H1 (cell line): ENCODE measurements around the gene HDAC10. TPM values are rescaled to one million over a fixed set of nuclear protein-coding genes. Genes with fewer than 3 reads are reported as not detected.

Experiments used
- CTCF ChIA-PET: fragments of 300-600 bp; sonication (Branson Sonifier 250); formaldehyde crosslinking; loops from one replicate; lab custom pipeline; 2021; ENCODE audit not compliant: partially characterized antibody; lab: Charles Lee
- POLR2A ChIA-PET: fragments of 300-600 bp; sonication (Branson Sonifier 250); formaldehyde crosslinking; loops from one replicate; lab custom pipeline; 2021; ENCODE audit warnings: inconsistent platforms; ENCODE audit not compliant: partially characterized antibody; lab: Charles Lee
- DNase-seq, 2 experiments: peaks; one replicate each; pipeline versions ENCODE4 v3.0.0 to v3.0.0-alpha.2; 2010 to 2022; ENCODE audit warnings: low spot score in 2 of 2, low read depth in 1 of 2, mixed read lengths in 1 of 2
- FAIRE-seq: peaks from 2 replicates; lab custom pipeline; 2011; peaks lifted over from hg19 to GRCh38; lab: Jason Lieb, UNC
- H2AFZ ChIP-seq: 2 replicates; pipeline ENCODE4 v1.8.1; 2012; ENCODE audit warnings: low read length, inconsistent platforms
- H2AK5ac ChIP-seq: 2 replicates; pipeline ENCODE4 v1.6.1; 2013; ENCODE audit warnings: low read depth, low read length
- H2BK120ac ChIP-seq: replicated peaks from 2 replicates; pipeline ENCODE3; 2013; ENCODE audit warnings: low read depth, low read length, inconsistent platforms
- H2BK12ac ChIP-seq: 2 replicates; pipeline ENCODE4 v1.6.1; 2013; ENCODE audit warnings: low read depth, low read length
- H2BK15ac ChIP-seq: 2 replicates; pipeline ENCODE4 v1.6.1; 2013; ENCODE audit warnings: low read length
- H2BK20ac ChIP-seq: 2 replicates; pipeline ENCODE4 v1.6.1; 2013; ENCODE audit warnings: low read length
- H2BK5ac ChIP-seq: 2 replicates; pipeline ENCODE4 v1.6.1; 2013; ENCODE audit warnings: low read depth, low read length
- H3K14ac ChIP-seq: 2 replicates; pipeline ENCODE4 v1.6.1; 2013; ENCODE audit warnings: inconsistent platforms; ENCODE audit not compliant: insufficient read length
- H3K18ac ChIP-seq: 2 replicates; pipeline ENCODE4 v1.6.1; 2013; ENCODE audit warnings: low read length; ENCODE audit errors: extremely low read depth
- H3K23ac ChIP-seq: 2 replicates; pipeline ENCODE4 v1.6.1; 2013; ENCODE audit warnings: inconsistent platforms; ENCODE audit not compliant: insufficient read length
- H3K23me2 ChIP-seq: 2 replicates; pipeline ENCODE4 v1.6.1; 2013; ENCODE audit warnings: low read depth, low read length
- H3K27ac ChIP-seq: 2 replicates; pipeline ENCODE4 v1.6.1; 2011; ENCODE audit warnings: low read depth, low read length, inconsistent platforms
- H3K27me3 ChIP-seq, 4 experiments: replicated peaks in 1 of 4; 1 replicate in 1 of 4; 2 replicates in 3 of 4; pipeline versions ENCODE4 v1.6.1 to v1.8.1; 2011 to 2013; ENCODE audit warnings: low read length in 3 of 4, mild to moderate bottlenecking in 3 of 4, inconsistent platforms in 2 of 4, mixed read lengths in 2 of 4, moderate library complexity in 1 of 4; ENCODE audit not compliant: control insufficient read depth in 3 of 4, insufficient read depth in 3 of 4; ENCODE audit errors: extremely low read depth in 1 of 4
- H3K36me3 ChIP-seq, 4 experiments: 2 replicates each; pipeline versions ENCODE4 v1.6.1 to v1.8.1; 2011 to 2013; ENCODE audit warnings: mild to moderate bottlenecking in 4 of 4, low read length in 3 of 4, moderate library complexity in 2 of 4, control low read depth in 1 of 4, inconsistent platforms in 1 of 4; ENCODE audit not compliant: insufficient read depth in 4 of 4, control insufficient read depth in 2 of 4
- H3K4ac ChIP-seq: replicated peaks from 2 replicates; pipeline ENCODE3; 2013; ENCODE audit warnings: low read length, low read depth, mixed read lengths, inconsistent platforms; ENCODE audit not compliant: insufficient read length
- H3K4me1 ChIP-seq, 4 experiments: replicated peaks in 1 of 4; 1 replicate in 1 of 4; 2 replicates in 3 of 4; pipeline versions ENCODE4 v1.6.1 to v1.8.1; 2011 to 2013; ENCODE audit warnings: low read length in 3 of 4, inconsistent platforms in 2 of 4, mixed read lengths in 1 of 4; ENCODE audit not compliant: insufficient read depth in 4 of 4, control insufficient read depth in 3 of 4
- H3K4me2 ChIP-seq, 2 experiments: 2 replicates each; pipeline versions ENCODE4 v1.6.1 to v1.8.1; 2011 to 2013; ENCODE audit warnings: low read depth in 2 of 2, low read length in 2 of 2, control low read depth in 1 of 2, inconsistent platforms in 1 of 2, mild to moderate bottlenecking in 1 of 2; ENCODE audit not compliant: insufficient read depth in 1 of 2
- H3K4me3 ChIP-seq, 4 experiments: fragments of 200-600, 300-600 bp in 1 of 4; sonication (generic), shearing (Covaris generic), sonication (Bioruptor Twin) in 1 of 4; 2 replicates each; pipeline versions ENCODE4 v1.5.1 to v1.8.1; 2011 to 2016; ENCODE audit warnings: low read length in 4 of 4, low read depth in 3 of 4, control low read depth in 2 of 4, inconsistent platforms in 2 of 4, mild to moderate bottlenecking in 2 of 4, mixed read lengths in 1 of 4, moderate library complexity in 1 of 4; ENCODE audit not compliant: insufficient read depth in 2 of 4; ENCODE audit errors: extremely low read depth in 1 of 4
- H3K56ac ChIP-seq: replicated peaks from 2 replicates; pipeline ENCODE3; 2013; ENCODE audit warnings: low read depth, mild to moderate bottlenecking, mixed read lengths, low read length, inconsistent platforms; ENCODE audit not compliant: insufficient read length
- H3K79me1 ChIP-seq: 2 replicates; pipeline ENCODE4 v1.6.1; 2013; ENCODE audit warnings: low read depth, low read length, control low read depth
- H3K79me2 ChIP-seq, 2 experiments: 2 replicates each; pipeline versions ENCODE4 v1.6.1 to v1.8.1; 2012 to 2013; ENCODE audit warnings: low read length in 2 of 2, mild to moderate bottlenecking in 2 of 2, inconsistent platforms in 1 of 2; ENCODE audit not compliant: insufficient read depth in 2 of 2, control insufficient read depth in 1 of 2
- H3K9ac ChIP-seq, 4 experiments: replicated peaks in 1 of 4; 1 replicate in 1 of 4; 2 replicates in 3 of 4; pipeline versions ENCODE4 v1.6.1 to v1.8.1; 2011 to 2013; ENCODE audit warnings: low read depth in 3 of 4, low read length in 3 of 4, control low read depth in 2 of 4, mild to moderate bottlenecking in 2 of 4, moderate library complexity in 2 of 4, inconsistent platforms in 1 of 4; ENCODE audit errors: extremely low read depth in 1 of 4
- H3K9me3 ChIP-seq, 2 experiments: 2 replicates each; pipeline versions ENCODE4 v1.6.1 to v1.8.1; 2012 to 2013; ENCODE audit warnings: mild to moderate bottlenecking in 2 of 2, moderate library complexity in 2 of 2, control low read depth in 1 of 2, inconsistent platforms in 1 of 2, low read depth in 1 of 2, low read length in 1 of 2, mixed read lengths in 1 of 2; ENCODE audit not compliant: insufficient read depth in 2 of 2
- H4K20me1 ChIP-seq, 2 experiments: replicated peaks in 1 of 2; 2 replicates each; pipeline versions ENCODE3 to v1.8.1; 2011 to 2013; ENCODE audit warnings: inconsistent platforms in 2 of 2, low read length in 2 of 2, mild to moderate bottlenecking in 1 of 2; ENCODE audit not compliant: insufficient read depth in 2 of 2, control insufficient read depth in 1 of 2
- H4K5ac ChIP-seq: 2 replicates; pipeline ENCODE4 v1.6.1; 2013; ENCODE audit warnings: low read length, low read depth, mixed read lengths, inconsistent platforms; ENCODE audit not compliant: insufficient read length
- H4K8ac ChIP-seq: 2 replicates; pipeline ENCODE4 v1.8.0; 2013; ENCODE audit warnings: mild to moderate bottlenecking, moderate library complexity, low read length, inconsistent platforms; ENCODE audit not compliant: insufficient read depth; ENCODE audit errors: extremely low read depth
- H4K91ac ChIP-seq: replicated peaks from 2 replicates; pipeline ENCODE3; 2013; ENCODE audit warnings: low read length, mixed read lengths, inconsistent platforms; ENCODE audit not compliant: insufficient read length
- CEBPB ChIP-seq: IDR thresholded peaks from 2 replicates; pipeline ENCODE4 v1.6.1; 2012; ENCODE audit warnings: low read depth, low read length
- HDAC6 ChIP-seq: IDR thresholded peaks from one replicate; pipeline ENCODE4 v1.7.1; 2012; ENCODE audit warnings: low read depth, mild to moderate bottlenecking, inconsistent platforms, low read length, moderate library complexity
- KDM4A ChIP-seq: IDR thresholded peaks from one replicate; pipeline ENCODE4 v1.7.1; 2012; ENCODE audit warnings: low read depth, mild to moderate bottlenecking, moderate library complexity, low read length, inconsistent platforms; ENCODE audit not compliant: severe bottlenecking
- NRF1 ChIP-seq: IDR thresholded peaks from 2 replicates; pipeline ENCODE4 v1.6.1; 2011; ENCODE audit warnings: mild to moderate bottlenecking, low read depth, low read length, improper control_type of control experiment
- YY1 ChIP-seq: IDR thresholded peaks from 2 replicates; pipeline ENCODE4 v1.6.1; 2011; ENCODE audit warnings: low read depth, mild to moderate bottlenecking, low read length
- WGBS, 2 experiments: shearing (Covaris generic) in 1 of 2; methylation state at CpG; one replicate each; pipeline versions ENCODE4 v1.1.6 to v1.1.7; 2013 to 2015; ENCODE audit warnings: low lambda C conversion rate in 2 of 2, mixed read lengths in 2 of 2, inconsistent platforms in 1 of 2, low coverage in 1 of 2, missing lambda C conversion rate in 1 of 2; ENCODE audit not compliant: insufficient replicate concordance in 2 of 2, insufficient coverage in 1 of 2, insufficient read length in 1 of 2; ENCODE audit errors: extremely low coverage in 1 of 2, missing lambda C conversion rate in 1 of 2; 5-methylcytosine and 5-hydroxymethylcytosine counted together
- polyA plus RNA-seq, 7 experiments: library from polyadenylated mRNA; depleted of rRNA in 3 of 7; stranded (reverse) in 5 of 7; unstranded in 2 of 7; fragments of >200 nt in 5 of 7; fragments of 200-250 nt in 2 of 7; gene quantifications; 1 replicate in 5 of 7; 2 replicates in 1 of 7; 4 replicates in 1 of 7; pipeline versions ENCODE4 v1.2.1 to v1.2.3, GENCODE V29; 2011 to 2013; ENCODE audit warnings: missing spikeins in 2 of 7, mixed read lengths in 2 of 7
- total RNA-seq: library from RNA; stranded (reverse); fragmentation: NEBNext Ultra II Directional; extraction: Animal tissue kit (Norgen Biotek cat#: 25700); gene quantifications from 2 replicates; pipeline ENCODE4 v1.2.1, GENCODE V29; 2021
- TF ChIP-seq, protein P1 (sequence below): IDR thresholded peaks from 2 replicates; pipeline ENCODE4 v1.6.1; 2012; ENCODE audit warnings: low read length, inconsistent platforms

Gene HDAC10
- total and polyA plus RNA-seq, 2 of the 8 experiments (the other 6 are each of a cell fraction or from before 2014, with no cell fraction given): 11.2 to 26.4 TPM

DNA sequence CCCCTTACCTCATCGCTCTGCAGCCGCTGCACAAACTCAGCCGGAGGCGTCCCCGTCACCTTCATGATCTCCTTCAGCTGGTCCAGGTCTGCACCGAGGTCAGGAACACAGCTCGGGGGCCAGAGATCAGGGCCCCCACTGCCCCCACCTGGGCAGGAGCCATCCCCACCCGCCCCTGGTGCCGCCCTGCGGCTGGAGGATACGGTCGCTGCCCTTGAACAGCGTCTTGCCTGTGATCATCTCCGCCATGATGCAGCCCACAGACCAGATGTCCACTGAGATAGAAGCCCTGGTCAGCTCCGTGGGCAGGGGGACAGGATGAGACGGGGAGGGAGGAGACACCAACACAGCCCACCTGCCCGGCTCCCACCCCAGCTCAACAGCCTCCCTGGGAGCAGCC lies 4.5 kb upstream of the HDAC10 start:
- Histone ChIP-seq H3K9me3 (no peaks in the 10 kb centered on the region), H3K79me2 (no peaks in the 10 kb centered on the region), H3K36me3 (no peaks in the 10 kb centered on the region), H3K79me1 (no peaks in the 10 kb centered on the region), H2AFZ (no peak overlapping the region), H3K27ac (no peak overlapping the region), H3K23me2 (peaks cover 9% of the 10 kb centered on the region; the same call in 1 of the 2 replicates), H4K20me1 (peaks cover 5 to 12% of the 10 kb centered on the region in 2 experiments), H3K18ac (no peak overlapping the region), H3K56ac (no peak overlapping the region), H2AK5ac (no peak overlapping the region), H2BK15ac (no peak overlapping the region), H2BK5ac (no peak overlapping the region), H3K4me3 (no peak overlapping the region), H3K9ac (no peak overlapping the region), H4K91ac (no peak overlapping the region), H2BK12ac (no peak overlapping the region), H3K4me2 (no peak overlapping the region), H3K27me3 (peaks cover 1 to 7% (median 6%) of the 10 kb centered on the region in 4 experiments; a peak in 6 of 7 replicates), H4K8ac (no peak overlapping the region), H2BK120ac (no peak overlapping the region), H3K14ac (no peak overlapping the region), H3K23ac (no peak overlapping the region), H2BK20ac (no peak overlapping the region), H4K5ac (no peak overlapping the region), H3K4me1 (peaks cover 0 to 4% (median 3%) of the 10 kb centered on the region in 4 experiments; a peak in 4 of 7 replicates), H3K4ac (no peak overlapping the region)
- 92% methylated on average over 16 of the region's 17 CpGs; no CpG with 5 or more reads in 1 of the 2 experiments for WGBS, 2 experiments
- POLR2A ChIA-PET: interaction anchor here (1.1 kb wide), 1 partner anchor 63 kb away, joined by 3 read pairs; no protein-coding TSS in a partner anchor
- CTCF ChIA-PET: interaction anchor here (1.3 to 1.4 kb wide), 2 partner anchors 85 to 86 kb away, joined by 3 to 7 read pairs; no protein-coding TSS in a partner anchor
- DNase-seq (no peak), FAIRE-seq (no peak)
- no peak for TF ChIP-seq NRF1
- no peak for TF ChIP-seq YY1
- no peak for TF ChIP-seq CEBPB
- TF ChIP-seq HDAC6: no peak
- no peak for TF ChIP-seq KDM4A
- TF ChIP-seq, protein P1, sequence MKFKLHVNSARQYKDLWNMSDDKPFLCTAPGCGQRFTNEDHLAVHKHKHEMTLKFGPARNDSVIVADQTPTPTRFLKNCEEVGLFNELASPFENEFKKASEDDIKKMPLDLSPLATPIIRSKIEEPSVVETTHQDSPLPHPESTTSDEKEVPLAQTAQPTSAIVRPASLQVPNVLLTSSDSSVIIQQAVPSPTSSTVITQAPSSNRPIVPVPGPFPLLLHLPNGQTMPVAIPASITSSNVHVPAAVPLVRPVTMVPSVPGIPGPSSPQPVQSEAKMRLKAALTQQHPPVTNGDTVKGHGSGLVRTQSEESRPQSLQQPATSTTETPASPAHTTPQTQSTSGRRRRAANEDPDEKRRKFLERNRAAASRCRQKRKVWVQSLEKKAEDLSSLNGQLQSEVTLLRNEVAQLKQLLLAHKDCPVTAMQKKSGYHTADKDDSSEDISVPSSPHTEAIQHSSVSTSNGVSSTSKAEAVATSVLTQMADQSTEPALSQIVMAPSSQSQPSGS: no peak
- TF ChIP-seq, all 59 proteins: peak for 0
